Neural progenitor cell (in vitro differentiated cells): ENCODE measurements around the gene DOCK10.

Source experiments
- CTCF ChIP-seq: fragments of 200-600 bp; sonication (generic); IDR thresholded peaks from 2 replicates; pipeline ENCODE4 v1.5.1; 2017; ENCODE audit warnings: antibody characterized with exemption, mild to moderate bottlenecking
- EZH2phosphoT487 ChIP-seq: fragments of 200-600 bp; sonication (generic); IDR thresholded peaks from 2 replicates; pipeline ENCODE4 v1.6.1; 2017; ENCODE audit warnings: antibody characterized with exemption

- TF ChIP-seq CTCF (no peak), EZH2phosphoT487 (no peak)
Observed at GRCh38 chr2:224982226-224982625, 60.0 kb downstream of the DOCK10 start.
